ENCODE results near the gene ATMIN.

The ATMIN gene

GRCh38 chr16:81066681-81067080, 31.0 kb downstream of the ATMIN start:
- Histone ChIP-seq H3K27me3 (ENCODE audit: control insufficient read depth, insufficient read depth, low read length, poor library complexity, severe bottlenecking) (no peaks in the 10 kb centered on the region), H3K4me3 (ENCODE audit: insufficient read depth, low read depth, low read length) (no peak overlapping the region), H3K36me3 (ENCODE audit: control insufficient read depth, insufficient read depth, low read length) (no peaks in the 10 kb centered on the region), H3K4me1 (ENCODE audit: control insufficient read depth, insufficient read depth, low read length) (no peaks in the 10 kb centered on the region), H3K9me3 (ENCODE audit: control insufficient read depth, low read length) (no peaks in the 10 kb centered on the region), H3K27ac (ENCODE audit: insufficient read depth, low read depth, low read length, poor library complexity, severe bottlenecking) (no peak overlapping the region)
- 70 to 76% methylated on average over 2 to 4 of the region's 4 CpGs for WGBS, 2 experiments

GRCh38 chr16:81067166-81067565, 31.5 kb downstream of the ATMIN start:
- Histone ChIP-seq H3K27ac (ENCODE audit: insufficient read depth, low read depth, low read length, poor library complexity, severe bottlenecking) (no peak overlapping the region), H3K9me3 (ENCODE audit: control insufficient read depth, low read length) (no peaks in the 10 kb centered on the region), H3K27me3 (ENCODE audit: control insufficient read depth, insufficient read depth, low read length, poor library complexity, severe bottlenecking) (no peaks in the 10 kb centered on the region), H3K4me1 (ENCODE audit: control insufficient read depth, insufficient read depth, low read length) (no peaks in the 10 kb centered on the region), H3K36me3 (ENCODE audit: control insufficient read depth, insufficient read depth, low read length) (no peaks in the 10 kb centered on the region), H3K4me3 (ENCODE audit: insufficient read depth, low read depth, low read length) (no peak overlapping the region)
- WGBS, 2 experiments = 94 to 98% methylated on average over 1 of the region's 1 CpG

GRCh38 chr16:81069063-81069462, 33.4 kb downstream of the ATMIN start:
- no peaks in the 10 kb centered on the region for H3K27me3 ChIP-seq (ENCODE audit: control insufficient read depth, insufficient read depth, low read length, poor library complexity, severe bottlenecking)
- H3K27ac ChIP-seq (ENCODE audit: insufficient read depth, low read depth, low read length, poor library complexity, severe bottlenecking) = no peak overlapping the region
- no peak overlapping the region for H3K4me3 ChIP-seq (ENCODE audit: insufficient read depth, low read depth, low read length)
- 96% methylated on average over 4 of the region's 4 CpGs for WGBS, 2 experiments
- H3K9me3 ChIP-seq (ENCODE audit: control insufficient read depth, low read length) = no peaks in the 10 kb centered on the region
- H3K4me1 ChIP-seq (ENCODE audit: control insufficient read depth, insufficient read depth, low read length) = no peaks in the 10 kb centered on the region
- no peaks in the 10 kb centered on the region for H3K36me3 ChIP-seq (ENCODE audit: control insufficient read depth, insufficient read depth, low read length)

- WGBS, 2 experiments = 83 to 85% methylated on average over 8 of the region's 8 CpGs
- Histone ChIP-seq H3K4me1 (ENCODE audit: control insufficient read depth, insufficient read depth, low read length) (no peaks in the 10 kb centered on the region), H3K9me3 (ENCODE audit: control insufficient read depth, low read length) (no peaks in the 10 kb centered on the region), H3K27me3 (ENCODE audit: control insufficient read depth, insufficient read depth, low read length, poor library complexity, severe bottlenecking) (no peaks in the 10 kb centered on the region), H3K36me3 (ENCODE audit: control insufficient read depth, insufficient read depth, low read length) (no peaks in the 10 kb centered on the region), H3K27ac (ENCODE audit: insufficient read depth, low read depth, low read length, poor library complexity, severe bottlenecking) (no peak overlapping the region), H3K4me3 (ENCODE audit: insufficient read depth, low read depth, low read length) (no peak overlapping the region)
These were observed 35.3 kb downstream of the ATMIN start for GRCh38 chr16:81070979-81071378.

- WGBS, 2 experiments = 85% methylated on average over 4 of the region's 4 CpGs
- no peak overlapping the region for H3K27ac ChIP-seq (ENCODE audit: insufficient read depth, low read depth, low read length, poor library complexity, severe bottlenecking)
- H3K27me3 ChIP-seq (ENCODE audit: control insufficient read depth, insufficient read depth, low read length, poor library complexity, severe bottlenecking) = no peaks in the 10 kb centered on the region
- H3K4me3 ChIP-seq (ENCODE audit: insufficient read depth, low read depth, low read length) = no peak overlapping the region
- no peaks in the 10 kb centered on the region for H3K36me3 ChIP-seq (ENCODE audit: control insufficient read depth, insufficient read depth, low read length)
- no peaks in the 10 kb centered on the region for H3K4me1 ChIP-seq (ENCODE audit: control insufficient read depth, insufficient read depth, low read length)
- H3K9me3 ChIP-seq (ENCODE audit: control insufficient read depth, low read length) = no peaks in the 10 kb centered on the region
These were observed 36.2 kb downstream of the ATMIN start for GRCh38 chr16:81071805-81072204.

GRCh38 chr16:81073560-81074330, 38.1 kb downstream of the ATMIN start:
- Histone ChIP-seq H3K27ac (ENCODE audit: insufficient read depth, low read depth, low read length, poor library complexity, severe bottlenecking) (no peak overlapping the region), H3K9me3 (ENCODE audit: control insufficient read depth, low read length) (no peaks in the 10 kb centered on the region), H3K4me3 (ENCODE audit: insufficient read depth, low read depth, low read length) (no peak overlapping the region), H3K27me3 (ENCODE audit: control insufficient read depth, insufficient read depth, low read length, poor library complexity, severe bottlenecking) (no peaks in the 10 kb centered on the region), H3K36me3 (ENCODE audit: control insufficient read depth, insufficient read depth, low read length) (no peaks in the 10 kb centered on the region), H3K4me1 (ENCODE audit: control insufficient read depth, insufficient read depth, low read length) (no peaks in the 10 kb centered on the region)
- WGBS, 2 experiments = 64 to 67% methylated on average over 5 of the region's 5 CpGs

GRCh38 chr16:81076566-81077075, 41.0 kb downstream of the ATMIN start:
- peak overlapping the region; percentile 88 for H3K27ac ChIP-seq (ENCODE audit: insufficient read depth, low read depth, low read length, poor library complexity, severe bottlenecking)
- no peaks in the 10 kb centered on the region for H3K36me3 ChIP-seq (ENCODE audit: control insufficient read depth, insufficient read depth, low read length)
- H3K9me3 ChIP-seq (ENCODE audit: control insufficient read depth, low read length) = no peaks in the 10 kb centered on the region
- 1% methylated on average over 27 of the region's 27 CpGs for WGBS, 2 experiments
- no peaks in the 10 kb centered on the region for H3K4me1 ChIP-seq (ENCODE audit: control insufficient read depth, insufficient read depth, low read length)
- no peaks in the 10 kb centered on the region for H3K27me3 ChIP-seq (ENCODE audit: control insufficient read depth, insufficient read depth, low read length, poor library complexity, severe bottlenecking)
- H3K4me3 ChIP-seq (ENCODE audit: insufficient read depth, low read depth, low read length) = peak overlapping the region; percentile 61

- peak within 1 kb of the TSS; percentile 61 for H3K4me3 ChIP-seq (ENCODE audit: insufficient read depth, low read depth, low read length)
- no peaks in the 10 kb centered on the region for H3K27me3 ChIP-seq (ENCODE audit: control insufficient read depth, insufficient read depth, low read length, poor library complexity, severe bottlenecking)
- H3K27ac ChIP-seq (ENCODE audit: insufficient read depth, low read depth, low read length, poor library complexity, severe bottlenecking) = peak within 1 kb of the TSS; percentile 88
- no peaks in the 10 kb centered on the region for H3K36me3 ChIP-seq (ENCODE audit: control insufficient read depth, insufficient read depth, low read length)
- no peaks in the 10 kb centered on the region for H3K9me3 ChIP-seq (ENCODE audit: control insufficient read depth, low read length)
- 15% methylated on average over 59 of the region's 59 CpGs for WGBS, 2 experiments
- no peaks in the 10 kb centered on the region for H3K4me1 ChIP-seq (ENCODE audit: control insufficient read depth, insufficient read depth, low read length)
These were observed 41.7 kb downstream of the ATMIN start, which contains the start of gene C16orf46 for GRCh38 chr16:81077076-81077940. TSS of gene C16orf46 (minus strand) at chr16:81077238. CDS start at chr16:81063955, 13,283 bp downstream.

GRCh38 chr16:81080233-81080632, 44.6 kb downstream of the ATMIN start:
- no peaks in the 10 kb centered on the region for H3K4me1 ChIP-seq (ENCODE audit: control insufficient read depth, insufficient read depth, low read length)

GRCh38 chr16:81081014-81081413, 45.4 kb downstream of the ATMIN start:
- Histone ChIP-seq H3K4me1 (ENCODE audit: control insufficient read depth, insufficient read depth, low read length) (no peaks in the 10 kb centered on the region), H3K4me3 (ENCODE audit: insufficient read depth, low read depth, low read length) (no peak overlapping the region), H3K27ac (ENCODE audit: insufficient read depth, low read depth, low read length, poor library complexity, severe bottlenecking) (no peak overlapping the region), H3K36me3 (ENCODE audit: control insufficient read depth, insufficient read depth, low read length) (peaks cover 6% of the 10 kb centered on the region), H3K27me3 (ENCODE audit: control insufficient read depth, insufficient read depth, low read length, poor library complexity, severe bottlenecking) (no peaks in the 10 kb centered on the region), H3K9me3 (ENCODE audit: control insufficient read depth, low read length) (no peaks in the 10 kb centered on the region)
- WGBS, 2 experiments = 87 to 99% methylated on average over 2 of the region's 4 CpGs

More at GRCh38 chr16:81080233-81080632, 44.6 kb downstream of the ATMIN start:
- Histone ChIP-seq H3K27ac (ENCODE audit: insufficient read depth, low read depth, low read length, poor library complexity, severe bottlenecking) (no peak overlapping the region), H3K9me3 (ENCODE audit: control insufficient read depth, low read length) (no peaks in the 10 kb centered on the region), H3K36me3 (ENCODE audit: control insufficient read depth, insufficient read depth, low read length) (peaks cover 6% of the 10 kb centered on the region), H3K4me3 (ENCODE audit: insufficient read depth, low read depth, low read length) (no peak overlapping the region), H3K27me3 (ENCODE audit: control insufficient read depth, insufficient read depth, low read length, poor library complexity, severe bottlenecking) (no peaks in the 10 kb centered on the region)
- 86 to 93% methylated on average over 1 of the region's 1 CpG for WGBS, 2 experiments
